GM12878 (cell line): ENCODE measurements around the gene NMT1. TPM values are rescaled to one million over a fixed set of nuclear protein-coding genes. Genes with fewer than 3 reads are reported as not detected.

Source experiments
- ATAC-seq: fragments of 200-7000 bp; cut with Tn5 transposase; 3 replicates; pipeline ENCODE4 v1.9.1; 2020; ENCODE audit warnings: mild to moderate bottlenecking, moderate library complexity
- BruUV-seq: library from RNA; stranded (reverse); fragments of 400-500 nt; replicated peaks from 2 replicates; lab custom pipeline; 2021; lab: Mats Ljungman, UMichigan
- CTCF ChIA-PET: fragments of 300-600 bp; sonication (Branson Sonifier 250); formaldehyde crosslinking; extraction: SDS; loops from one replicate; lab custom pipeline; 2021; ENCODE audit warnings: inconsistent platforms; lab: Yijun Ruan, JAX
- POLR2A ChIA-PET: fragments of 350-600 bp; formaldehyde crosslinking; extraction: SDS; loops from one replicate; lab custom pipeline; 2021; ENCODE audit warnings: inconsistent platforms; lab: Charles Lee
- RAD21 ChIA-PET: fragments of 300-600 bp; sonication (Branson Sonifier 250); formaldehyde crosslinking; loops from one replicate; lab custom pipeline; 2023; ENCODE audit warnings: antibody characterized with exemption; ENCODE audit not compliant: unreplicated experiment; lab: Charles Lee
- SMC1A ChIA-PET: fragments of 300-600 bp; sonication (Branson Sonifier 250); formaldehyde crosslinking; loops from one replicate; lab custom pipeline; 2023; ENCODE audit not compliant: unreplicated experiment, uncharacterized antibody; lab: Charles Lee
- DNase-seq: peaks from one replicate; pipeline ENCODE4 v3.0.0-alpha.2; 2011; ENCODE audit warnings: low read depth, low spot score
- FAIRE-seq: peaks from 3 replicates; lab custom pipeline; 2011; peaks lifted over from hg19 to GRCh38; lab: Jason Lieb, UNC
- H2AFZ ChIP-seq: 2 replicates; pipeline ENCODE4 v1.6.0; 2011; ENCODE audit warnings: low read depth, low read length, control low read depth; ENCODE audit not compliant: control insufficient read depth
- H3K27ac ChIP-seq: 2 replicates; pipeline ENCODE4 v1.5.1; 2011; ENCODE audit warnings: control low read depth; ENCODE audit not compliant: control insufficient read depth, insufficient read depth
- H3K27me3 ChIP-seq, 2 experiments: replicated peaks in 1 of 2; 2 replicates each; pipeline versions ENCODE4 v1.6.0 to v1.6.1; 2011; ENCODE audit warnings: low read length in 1 of 2; ENCODE audit not compliant: control insufficient read depth in 2 of 2, insufficient read depth in 2 of 2
- H3K36me3 ChIP-seq, 2 experiments: 2 replicates each; pipeline ENCODE4 v1.5.1; 2011; ENCODE audit warnings: low read length in 1 of 2; ENCODE audit not compliant: control insufficient read depth in 2 of 2, insufficient read depth in 2 of 2
- H3K4me1 ChIP-seq: 2 replicates; pipeline ENCODE4 v1.6.1; 2011; ENCODE audit warnings: mild to moderate bottlenecking, low read length, moderate library complexity, mixed read lengths; ENCODE audit not compliant: control insufficient read depth, insufficient read depth
- H3K4me2 ChIP-seq: 2 replicates; pipeline ENCODE4 v1.6.0; 2011; ENCODE audit warnings: control low read depth; ENCODE audit not compliant: control insufficient read depth, insufficient read depth
- H3K4me3 ChIP-seq: fragments of 200-600 bp; sonication (generic); 2 replicates; pipeline ENCODE4 v1.5.1; 2016
- H3K79me2 ChIP-seq: 2 replicates; pipeline ENCODE4 v1.6.0; 2011; ENCODE audit warnings: low read length; ENCODE audit not compliant: control insufficient read depth, insufficient read depth
- H3K9ac ChIP-seq: 2 replicates; pipeline ENCODE4 v1.8.0; 2011; ENCODE audit warnings: low read length, control low read depth, mixed read lengths; ENCODE audit not compliant: control insufficient read depth, insufficient read depth
- H3K9me3 ChIP-seq: replicated peaks from 3 replicates; pipeline ENCODE4 v1.5.1; 2011; ENCODE audit warnings: mild to moderate bottlenecking, low read length; ENCODE audit not compliant: control insufficient read depth, insufficient read depth
- H4K20me1 ChIP-seq: 2 replicates; pipeline ENCODE4 v1.6.0; 2011; ENCODE audit not compliant: control insufficient read depth, insufficient read depth
- CREB1 ChIP-seq: IDR thresholded peaks from 2 replicates; pipeline ENCODE4 v1.6.1; 2012; ENCODE audit warnings: low read depth, mild to moderate bottlenecking, inconsistent platforms
- E2F4 ChIP-seq: IDR thresholded peaks from 2 replicates; pipeline ENCODE4 v1.6.1; 2012; ENCODE audit warnings: low read depth, low read length, improper control_type of control experiment
- EP300 ChIP-seq, 2 experiments: fragments of 150-350 bp in 1 of 2; IDR thresholded peaks; 2 replicates each; pipeline ENCODE4 v1.6.1; 2011 to 2012; ENCODE audit warnings: low read depth in 2 of 2, low read length in 2 of 2, borderline replicate concordance in 1 of 2, improper control_type of control experiment in 1 of 2, inconsistent platforms in 1 of 2; ENCODE audit not compliant: control insufficient read depth in 1 of 2
- ESRRA ChIP-seq: IDR thresholded peaks from 2 replicates; pipeline ENCODE4 v1.6.1; 2012; ENCODE audit warnings: mild to moderate bottlenecking, low read length, improper control_type of control experiment
- MEF2A ChIP-seq: IDR thresholded peaks from 2 replicates; pipeline ENCODE4 v1.6.1; 2011; ENCODE audit warnings: low read depth, mild to moderate bottlenecking, low read length, moderate library complexity; ENCODE audit not compliant: insufficient read depth
- MYB ChIP-seq: fragments of 150-350 bp; IDR thresholded peaks from 2 replicates; pipeline ENCODE4 v1.6.1; 2014; ENCODE audit warnings: mild to moderate bottlenecking, low read depth, low read length, borderline replicate concordance
- RAD21 ChIP-seq: IDR thresholded peaks from 2 replicates; pipeline ENCODE4 v1.6.1; 2011; ENCODE audit warnings: mild to moderate bottlenecking, low read depth, low read length, moderate library complexity; ENCODE audit not compliant: insufficient read depth
- SIN3A ChIP-seq: IDR thresholded peaks from 2 replicates; pipeline ENCODE4 v1.6.1; 2012; ENCODE audit warnings: low read depth, low read length, improper control_type of control experiment
- SMC3 ChIP-seq: IDR thresholded peaks from 2 replicates; pipeline ENCODE4 v1.6.1; 2011; ENCODE audit warnings: low read length, improper control_type of control experiment, borderline replicate concordance
- SREBF2 ChIP-seq: IDR thresholded peaks from 2 replicates; pipeline ENCODE4 v1.6.1; 2012; ENCODE audit warnings: mild to moderate bottlenecking, low read length
- TARDBP ChIP-seq: IDR thresholded peaks from 2 replicates; pipeline ENCODE4 v1.6.1; 2016; ENCODE audit warnings: borderline replicate concordance
- ZSCAN29 ChIP-seq: fragments of 450-650 bp; IDR thresholded peaks from 2 replicates; pipeline ENCODE4 v1.6.1; 2017; ENCODE audit warnings: mild to moderate bottlenecking, moderate library complexity
- WGBS: methylation state at CpG from one replicate; pipeline ENCODE4 v1.1.6; 2016; ENCODE audit warnings: low lambda C conversion rate; ENCODE audit not compliant: insufficient replicate concordance, insufficient coverage; ENCODE audit errors: missing lambda C conversion rate; 5-methylcytosine and 5-hydroxymethylcytosine counted together
- in situ Hi-C: fragments of 300-500 bp; cut with MboI; formaldehyde crosslinking; loops from 9 replicates; pipeline ENCODE4 v1.14.3; 2018; ENCODE audit warnings: mixed read lengths
- intact Hi-C: fragments of 100-400 bp; cut with micrococcal nuclease; formaldehyde crosslinking; loops from one replicate; pipeline ENCODE4 v1.14.2; 2022; ENCODE audit not compliant: unreplicated experiment
- polyA plus RNA-seq, 11 experiments: library from polyadenylated mRNA; depleted of rRNA in 4 of 11; unstranded in 6 of 11; stranded (reverse) in 5 of 11; fragments of >200 nt; fragmentation: Nextera tagmentation in 4 of 11; fragmentation: Illumina TruSeq in 1 of 11; extraction: Ambion mirVana in 4 of 11; extraction: Trizol in 1 of 11; gene quantifications; 1 replicate in 1 of 11; 2 replicates in 10 of 11; pipeline versions ENCODE4 v1.2.1 to v1.2.3, GENCODE V29; 2011 to 2016; ENCODE audit warnings: inconsistent platforms in 2 of 11, missing spikeins in 2 of 11, low read depth in 1 of 11
- total RNA-seq, 4 experiments: library from RNA; depleted of rRNA in 3 of 4; stranded (reverse); fragments of >200 nt in 3 of 4; fragmentation: Illumina TruSeq in 1 of 4; extraction: Trizol in 1 of 4; gene quantifications; 2 replicates each; pipeline versions ENCODE4 v1.2.1 to v1.2.3, GENCODE V29; 2013 to 2021

NMT1 gene
- total and polyA plus RNA-seq, 10 of the 15 experiments (the other 5 are each of a cell fraction or from before 2014, with no cell fraction given), result 96.7 to 395 (median 222) TPM

GRCh38 chr17:45114117-45114932 is 53.2 kb downstream of the NMT1 start:
- Histone ChIP-seq H3K4me3 (no peak overlapping the region), H3K9me3 (no peaks in the 10 kb centered on the region), H3K27me3 (no peaks in the 10 kb centered on the region), H3K27ac (no peak overlapping the region), H3K4me2 (no peak overlapping the region), H2AFZ (no peak overlapping the region), H3K79me2 (no peaks in the 10 kb centered on the region), H4K20me1 (no peaks in the 10 kb centered on the region), H3K36me3 (no peaks in the 10 kb centered on the region), H3K4me1 (peaks cover 11% of the 10 kb centered on the region; the same call in 1 of the 2 replicates), H3K9ac (no peak overlapping the region)
- SMC1A ChIA-PET, result no interaction called here
- no peak for FAIRE-seq
- no peak for TF ChIP-seq CREB1
- no peak for TF ChIP-seq SIN3A
- no peak for TF ChIP-seq RAD21
- no peak for TF ChIP-seq ESRRA
- TF ChIP-seq E2F4, result no peak
- TF ChIP-seq SREBF2, result no peak
- no peak for TF ChIP-seq TARDBP
- no peak for TF ChIP-seq ZSCAN29
- TF ChIP-seq MEF2A, result no peak
- TF ChIP-seq SMC3, result no peak
- TF ChIP-seq MYB, result no peak
- TF ChIP-seq EP300 (IDR thresholded peaks at IDR 0.05; ENCODE audit: borderline replicate concordance in 1 of 2, control insufficient read depth in 1 of 2, low read depth in 2 of 2, low read length in 2 of 2), result no peak
- intact Hi-C loops (loop anchor here (5.0 kb wide), 1 partner anchor 192 kb away; no protein-coding TSS in a partner anchor), in situ Hi-C loops (no loop called here)
- 51% methylated on average over 19 of the region's 19 CpGs for WGBS
- CTCF ChIA-PET, result interaction anchor here (1.5 kb wide), 1 partner anchor 18 kb away, joined by 4 read pairs; no protein-coding TSS in a partner anchor
- POLR2A ChIA-PET, result no interaction called here
- BruUV-seq, result no TSS peak
- no peak for DNase-seq
- no peak for ATAC-seq
- RAD21 ChIA-PET, result no interaction called here
